SJCRH30 (cell line): ENCODE data around the gene CCDC85B. TPM values are rescaled to one million over a fixed set of nuclear protein-coding genes. Genes with fewer than 3 reads are reported as not detected.

Experiments used
- DNase-seq, 2 experiments: peaks; one replicate each; pipeline ENCODE4 v3.0.0-alpha.2; 2015 to 2020
- H3K27ac ChIP-seq: fragments of 250-450 bp; sonication (Bioruptor Pico); 2 replicates; pipeline ENCODE4 v1.5.1; 2020; ENCODE audit warnings: mild to moderate bottlenecking, moderate library complexity
- H3K27me3 ChIP-seq: fragments of 250-450 bp; sonication (Bioruptor Pico); 2 replicates; pipeline ENCODE4 v1.5.1; 2020; ENCODE audit warnings: mild to moderate bottlenecking, moderate library complexity
- H3K36me3 ChIP-seq: fragments of 250-450 bp; sonication (Bioruptor Pico); 2 replicates; pipeline ENCODE4 v1.5.1; 2020; ENCODE audit warnings: mild to moderate bottlenecking, moderate library complexity
- H3K4me1 ChIP-seq: fragments of 250-450 bp; sonication (Bioruptor Pico); 2 replicates; pipeline ENCODE4 v1.5.1; 2020; ENCODE audit warnings: mild to moderate bottlenecking, moderate library complexity
- H3K4me3 ChIP-seq: fragments of 250-450 bp; sonication (Bioruptor Pico); 2 replicates; pipeline ENCODE4 v1.5.1; 2020; ENCODE audit warnings: mild to moderate bottlenecking, moderate library complexity
- H3K9me3 ChIP-seq: fragments of 250-450 bp; sonication (Bioruptor Pico); replicated peaks from 2 replicates; pipeline ENCODE4 v1.5.1; 2020; ENCODE audit warnings: mild to moderate bottlenecking, moderate library complexity
- total RNA-seq: library from RNA; depleted of rRNA; stranded (reverse); fragments of >200 nt; shearing (Covaris generic); gene quantifications from 2 replicates; pipeline ENCODE4 v1.2.3, GENCODE V29; 2014

CCDC85B gene
- total RNA-seq, 1 experiment from 2014 or later = 25.2 TPM

- DNase-seq = no peak
- H3K9me3 ChIP-seq = no peaks in the 10 kb centered on the region
- no peak overlapping the region for H3K27ac ChIP-seq
- no peak overlapping the region for H3K4me3 ChIP-seq
- H3K36me3 ChIP-seq = peaks cover 29% of the 10 kb centered on the region
- no peaks in the 10 kb centered on the region; the same call in 1 of the 2 replicates for H3K4me1 ChIP-seq
- no peaks in the 10 kb centered on the region for H3K27me3 ChIP-seq
Measured at GRCh38 chr11:65862191-65862735, 28.2 kb upstream of the CCDC85B start.

- Histone ChIP-seq H3K4me3 (no peak overlapping the region), H3K27me3 (no peaks in the 10 kb centered on the region), H3K27ac (no peak overlapping the region), H3K36me3 (peaks cover 32% of the 10 kb centered on the region), H3K9me3 (no peaks in the 10 kb centered on the region), H3K4me1 (no peaks in the 10 kb centered on the region; the same call in 1 of the 2 replicates)
- no peak for DNase-seq
Measured at GRCh38 chr11:65862941-65863888, 27.3 kb upstream of the CCDC85B start.

- Histone ChIP-seq H3K4me3 (no peak overlapping the region), H3K27ac (no peak overlapping the region), H3K4me1 (no peaks in the 10 kb centered on the region; the same call in 1 of the 2 replicates), H3K36me3 (peaks cover 32% of the 10 kb centered on the region), H3K27me3 (no peaks in the 10 kb centered on the region), H3K9me3 (no peaks in the 10 kb centered on the region)
- DNase-seq = no peak
Measured at GRCh38 chr11:65863889-65864705, 26.4 kb upstream of the CCDC85B start.

DNA sequence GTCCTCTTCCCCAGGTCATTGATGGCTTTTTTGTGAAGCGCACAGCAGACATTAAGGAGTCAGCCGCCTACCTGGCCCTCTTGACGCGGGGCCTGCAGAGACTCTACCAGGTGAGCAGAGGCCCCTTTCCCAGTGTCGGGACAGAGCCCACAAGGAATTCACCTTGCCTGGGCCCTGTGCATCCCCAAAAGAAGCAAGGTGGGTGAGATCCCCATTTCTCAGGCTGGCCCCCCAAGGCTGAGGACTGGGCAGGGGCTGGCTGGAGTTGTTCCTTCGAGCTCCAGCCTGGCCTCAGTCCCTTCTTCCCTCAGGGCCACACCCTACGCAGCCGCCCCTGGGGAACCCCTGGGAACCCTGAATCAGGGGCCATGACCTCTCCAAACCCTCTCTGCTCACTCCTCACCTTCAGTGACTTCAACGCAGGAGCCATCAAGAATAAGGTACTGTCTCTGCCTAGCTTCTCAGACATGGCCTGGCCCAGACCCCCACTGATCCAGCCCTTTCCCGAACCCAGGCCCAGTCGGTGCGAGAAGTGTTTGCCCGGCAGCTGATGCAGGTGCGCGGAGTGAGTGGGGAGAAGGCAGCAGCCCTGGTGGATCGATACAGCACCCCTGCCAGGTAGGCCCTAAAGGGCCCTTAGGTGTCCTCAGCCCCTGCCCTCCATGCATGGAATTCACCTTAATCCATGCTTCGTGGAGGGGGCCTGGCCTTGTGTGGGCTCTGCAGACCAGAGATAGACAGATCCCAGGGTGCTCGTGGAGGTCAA lies 25.6 kb upstream of the CCDC85B start:
- H3K4me3 ChIP-seq = no peak overlapping the region
- no peaks in the 10 kb centered on the region for H3K27me3 ChIP-seq
- H3K4me1 ChIP-seq = no peaks in the 10 kb centered on the region; the same call in 1 of the 2 replicates
- H3K9me3 ChIP-seq = no peaks in the 10 kb centered on the region
- peaks cover 32% of the 10 kb centered on the region for H3K36me3 ChIP-seq
- no peak overlapping the region for H3K27ac ChIP-seq
- DNase-seq = no peak

- Histone ChIP-seq H3K27me3 (no peaks in the 10 kb centered on the region), H3K4me1 (peaks cover under 1% of the 10 kb centered on the region; the same call in 1 of the 2 replicates), H3K4me3 (no peak overlapping the region), H3K27ac (no peak overlapping the region), H3K36me3 (peaks cover 32% of the 10 kb centered on the region), H3K9me3 (no peaks in the 10 kb centered on the region)
- DNase-seq = no peak
Measured at GRCh38 chr11:65865550-65866172, 24.8 kb upstream of the CCDC85B start.

DNA sequence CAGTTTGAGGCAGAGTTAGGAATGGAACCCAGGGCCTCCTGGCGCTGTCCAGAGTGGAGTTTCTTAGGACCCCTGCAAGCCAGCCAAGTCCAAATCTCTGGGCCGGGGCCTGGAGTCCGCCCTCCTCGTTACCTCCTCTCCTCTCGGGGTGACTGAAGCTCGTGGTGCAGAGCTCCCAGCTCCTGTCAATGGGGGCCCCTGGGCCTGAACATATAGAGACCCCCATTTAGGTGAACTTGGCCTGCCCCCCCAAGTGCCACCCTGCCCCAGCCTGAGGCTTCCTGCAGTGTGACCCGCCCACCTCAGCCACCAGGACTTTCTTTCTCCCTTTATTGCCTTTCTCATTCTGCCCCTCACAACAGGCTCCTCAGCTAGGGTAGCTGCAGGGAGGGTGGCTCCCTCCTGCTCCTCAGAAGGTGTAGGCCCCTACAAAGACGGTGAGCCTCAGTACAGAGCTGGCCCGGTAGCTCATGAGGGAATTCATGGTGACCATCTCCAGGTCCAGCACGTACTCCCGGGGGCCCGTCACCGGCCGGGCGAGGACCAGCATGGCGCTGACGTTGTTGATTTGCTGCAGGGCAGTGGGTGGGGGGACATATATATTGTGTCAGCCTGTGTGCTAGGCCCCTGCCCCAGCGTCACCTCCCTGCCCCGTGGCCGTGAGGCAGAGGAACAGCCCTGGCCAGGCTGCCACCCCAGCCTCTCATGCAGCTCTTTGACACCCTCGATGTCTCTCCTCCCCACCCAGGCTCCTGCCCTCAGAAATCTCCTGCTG lies 23.8 kb upstream of the CCDC85B start:
- H3K27me3 ChIP-seq = no peaks in the 10 kb centered on the region
- H3K27ac ChIP-seq = no peak overlapping the region
- peaks cover 2% of the 10 kb centered on the region; the same call in 1 of the 2 replicates for H3K4me1 ChIP-seq
- DNase-seq = no peak
- H3K9me3 ChIP-seq = no peaks in the 10 kb centered on the region
- no peak overlapping the region for H3K4me3 ChIP-seq
- peaks cover 32% of the 10 kb centered on the region for H3K36me3 ChIP-seq

- Histone ChIP-seq H3K27me3 (no peaks in the 10 kb centered on the region), H3K27ac (no peak overlapping the region), H3K4me3 (no peak overlapping the region), H3K9me3 (no peaks in the 10 kb centered on the region), H3K36me3 (peaks cover 32% of the 10 kb centered on the region), H3K4me1 (peaks cover 5% of the 10 kb centered on the region; the same call in 1 of the 2 replicates)
- DNase-seq = no peak
Measured at GRCh38 chr11:65867284-65868071, 23.0 kb upstream of the CCDC85B start.

- Histone ChIP-seq H3K9me3 (no peaks in the 10 kb centered on the region), H3K36me3 (peaks cover 32% of the 10 kb centered on the region), H3K27me3 (no peaks in the 10 kb centered on the region), H3K4me1 (peaks cover 5% of the 10 kb centered on the region; the same call in 1 of the 2 replicates), H3K4me3 (no peak overlapping the region), H3K27ac (no peak overlapping the region)
- peak in 1 of 2 experiments; percentile 36 for DNase-seq
Measured at GRCh38 chr11:65868076-65868667, 22.3 kb upstream of the CCDC85B start.

DNA sequence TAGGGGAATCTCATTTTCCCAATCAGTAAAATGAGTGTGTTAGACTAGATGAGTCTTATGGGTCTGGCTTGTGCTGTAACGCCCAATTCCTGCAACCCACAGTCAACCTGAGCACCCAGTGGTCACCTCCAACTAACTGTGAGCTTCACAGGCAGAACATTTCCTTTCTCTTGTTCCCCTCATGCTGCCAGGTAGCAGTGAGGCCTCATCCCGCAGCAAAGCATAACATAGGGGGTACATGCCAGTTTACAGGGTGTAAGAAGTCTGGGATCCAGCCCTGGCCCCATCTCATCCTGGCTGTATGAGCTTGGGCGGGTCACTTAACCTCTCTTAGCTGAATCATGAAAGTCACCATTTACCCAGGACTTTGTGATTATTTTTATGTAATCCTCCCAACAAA lies 21.6 kb upstream of the CCDC85B start:
- H3K9me3 ChIP-seq = no peaks in the 10 kb centered on the region
- peaks cover 28% of the 10 kb centered on the region for H3K36me3 ChIP-seq
- DNase-seq = no peak
- no peak overlapping the region for H3K27ac ChIP-seq
- peaks cover 5% of the 10 kb centered on the region; the same call in 1 of the 2 replicates for H3K4me1 ChIP-seq
- no peak overlapping the region for H3K4me3 ChIP-seq
- no peaks in the 10 kb centered on the region for H3K27me3 ChIP-seq

GRCh38 chr11:65869643-65870306 lies 20.7 kb upstream of the CCDC85B start:
- H3K27ac ChIP-seq = no peak overlapping the region
- H3K4me3 ChIP-seq = no peak overlapping the region
- H3K9me3 ChIP-seq = no peaks in the 10 kb centered on the region
- no peak for DNase-seq
- no peaks in the 10 kb centered on the region for H3K27me3 ChIP-seq
- peaks cover 5% of the 10 kb centered on the region; the same call in 1 of the 2 replicates for H3K4me1 ChIP-seq
- H3K36me3 ChIP-seq = peaks cover 25% of the 10 kb centered on the region

DNA sequence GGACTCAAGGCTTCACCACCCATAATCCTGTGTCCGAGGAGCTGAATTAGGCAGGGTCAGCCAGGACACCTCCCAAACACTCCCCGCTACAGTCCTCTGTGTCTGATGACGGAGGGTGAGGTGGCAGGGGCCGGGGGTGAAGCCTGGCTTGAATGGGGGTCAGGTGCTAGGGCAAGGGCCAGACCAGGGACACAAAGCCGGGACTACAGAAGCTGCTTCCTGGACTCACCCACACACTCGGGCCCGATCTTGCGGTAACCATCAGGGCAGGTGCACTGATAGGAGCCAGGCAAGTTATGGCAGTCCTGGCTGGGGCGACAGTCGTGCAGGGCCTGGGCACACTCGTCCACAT lies 20.2 kb upstream of the CCDC85B start:
- Histone ChIP-seq H3K36me3 (peaks cover 20% of the 10 kb centered on the region), H3K4me1 (peaks cover 5% of the 10 kb centered on the region; the same call in 1 of the 2 replicates), H3K27me3 (no peaks in the 10 kb centered on the region), H3K4me3 (no peak overlapping the region), H3K27ac (no peak overlapping the region), H3K9me3 (no peaks in the 10 kb centered on the region)
- no peak for DNase-seq
